Choroid plexus epithelial cell (primary cell): Measurements from ENCODE around the gene GPAM.

Experiments used
- DNase-seq: peaks from one replicate; pipeline ENCODE4 v3.0.0-alpha.2; 2010; ENCODE audit warnings: low read depth
- H3K4me3 ChIP-seq: 2 replicates; pipeline ENCODE4 v1.5.1; 2011; ENCODE audit warnings: low read depth, mild to moderate bottlenecking, control low read depth, low read length, moderate library complexity
- TF ChIP-seq, protein P1 (sequence below): conservative IDR thresholded peaks from 2 replicates; pipeline ENCODE4 v1.5.1; 2011; ENCODE audit warnings: low read depth, mild to moderate bottlenecking, control low read depth, inconsistent platforms, low read length, moderate library complexity

The GPAM gene

DNA sequence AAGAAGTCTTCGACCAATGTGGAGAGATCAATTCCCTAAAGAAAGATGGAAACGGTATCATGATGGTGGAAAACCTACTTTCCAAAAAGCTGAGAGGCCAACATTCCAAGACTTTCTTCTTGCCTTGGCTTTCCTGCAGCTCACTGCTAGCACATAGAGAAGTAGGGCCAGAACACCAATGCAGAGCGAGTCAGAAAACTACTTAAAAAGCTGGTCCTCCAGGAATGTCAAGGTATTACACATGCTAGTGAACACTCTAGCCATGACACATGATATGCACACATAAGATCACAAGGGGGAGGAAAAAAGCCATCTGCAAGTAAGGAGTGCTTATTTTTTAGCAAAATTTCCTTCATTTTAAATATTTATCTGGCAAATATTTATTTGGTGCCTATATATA is 22.7 kb downstream of the GPAM start:
- H3K4me3 ChIP-seq: no peak overlapping the region
- peak; percentile 15 for DNase-seq
- TF ChIP-seq, protein P1, sequence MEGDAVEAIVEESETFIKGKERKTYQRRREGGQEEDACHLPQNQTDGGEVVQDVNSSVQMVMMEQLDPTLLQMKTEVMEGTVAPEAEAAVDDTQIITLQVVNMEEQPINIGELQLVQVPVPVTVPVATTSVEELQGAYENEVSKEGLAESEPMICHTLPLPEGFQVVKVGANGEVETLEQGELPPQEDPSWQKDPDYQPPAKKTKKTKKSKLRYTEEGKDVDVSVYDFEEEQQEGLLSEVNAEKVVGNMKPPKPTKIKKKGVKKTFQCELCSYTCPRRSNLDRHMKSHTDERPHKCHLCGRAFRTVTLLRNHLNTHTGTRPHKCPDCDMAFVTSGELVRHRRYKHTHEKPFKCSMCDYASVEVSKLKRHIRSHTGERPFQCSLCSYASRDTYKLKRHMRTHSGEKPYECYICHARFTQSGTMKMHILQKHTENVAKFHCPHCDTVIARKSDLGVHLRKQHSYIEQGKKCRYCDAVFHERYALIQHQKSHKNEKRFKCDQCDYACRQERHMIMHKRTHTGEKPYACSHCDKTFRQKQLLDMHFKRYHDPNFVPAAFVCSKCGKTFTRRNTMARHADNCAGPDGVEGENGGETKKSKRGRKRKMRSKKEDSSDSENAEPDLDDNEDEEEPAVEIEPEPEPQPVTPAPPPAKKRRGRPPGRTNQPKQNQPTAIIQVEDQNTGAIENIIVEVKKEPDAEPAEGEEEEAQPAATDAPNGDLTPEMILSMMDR: no peak

DNA sequence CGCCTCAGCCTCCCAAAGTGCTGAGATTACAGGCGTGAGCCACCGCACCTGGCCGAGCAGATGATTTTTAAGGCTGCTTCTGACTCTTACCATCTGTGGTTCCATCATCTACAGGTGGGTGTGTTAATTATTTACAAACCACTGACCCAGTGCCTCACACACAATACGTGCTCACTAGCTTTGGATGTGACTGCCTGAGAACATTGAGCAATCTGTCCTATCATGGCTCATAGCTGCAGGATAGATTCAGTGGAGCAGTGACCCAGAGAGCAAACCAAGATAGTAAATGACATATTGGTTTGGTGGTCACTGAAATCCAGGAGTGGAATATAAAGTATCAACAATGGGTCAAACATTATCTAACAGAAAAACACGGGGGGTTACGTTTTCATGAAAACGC is 24.1 kb downstream of the GPAM start:
- TF ChIP-seq, protein P1: no peak
- DNase-seq: no peak
- H3K4me3 ChIP-seq: no peak overlapping the region

DNA sequence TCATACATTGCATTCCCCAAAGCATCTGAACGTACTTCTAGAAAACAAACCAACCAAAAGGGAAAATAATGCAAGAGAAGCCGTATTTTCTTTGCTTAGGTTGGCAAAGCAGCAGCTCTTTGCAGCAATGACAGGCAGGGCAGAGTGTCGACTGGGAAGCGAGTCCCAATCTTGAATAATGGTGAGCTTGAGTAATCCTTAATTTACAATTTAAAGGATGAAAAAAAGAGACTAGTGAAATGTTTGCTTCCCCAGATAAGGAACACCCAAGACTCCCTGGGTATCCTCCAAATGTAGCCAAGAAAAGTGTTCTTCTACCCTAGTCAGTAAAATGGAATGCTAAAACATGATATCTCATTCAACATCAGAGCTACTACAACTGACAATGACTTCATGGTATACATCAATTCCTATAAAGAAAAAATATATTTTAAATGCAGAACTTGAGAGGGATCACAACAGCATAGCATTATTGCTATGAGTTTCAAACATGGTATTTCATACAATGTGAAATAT is 32.0 kb downstream of the GPAM start:
- TF ChIP-seq, protein P1: no peak
- no peak for DNase-seq
- H3K4me3 ChIP-seq: no peak overlapping the region

DNA sequence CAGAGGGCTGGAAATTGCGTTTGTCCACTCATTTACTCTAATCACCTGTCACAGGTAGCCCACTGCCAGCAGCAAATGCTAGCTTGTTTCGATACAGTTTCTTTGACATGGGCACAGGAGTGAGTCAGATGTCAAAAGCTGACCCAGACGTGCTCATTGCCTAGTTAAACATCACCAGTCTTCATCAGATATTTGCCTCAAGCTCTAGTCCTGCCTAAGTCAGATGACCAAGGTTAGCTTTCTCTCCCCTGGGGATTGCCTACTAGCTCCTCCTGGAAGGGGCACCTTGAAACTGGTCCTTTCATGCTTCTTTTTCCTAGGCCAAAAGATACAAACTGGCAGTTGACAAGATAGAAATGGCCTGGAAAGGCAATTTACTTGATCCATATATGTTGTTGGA is 35.2 kb downstream of the GPAM start:
- TF ChIP-seq, protein P1: no peak
- H3K4me3 ChIP-seq: no peak overlapping the region
- DNase-seq: no peak

DNA sequence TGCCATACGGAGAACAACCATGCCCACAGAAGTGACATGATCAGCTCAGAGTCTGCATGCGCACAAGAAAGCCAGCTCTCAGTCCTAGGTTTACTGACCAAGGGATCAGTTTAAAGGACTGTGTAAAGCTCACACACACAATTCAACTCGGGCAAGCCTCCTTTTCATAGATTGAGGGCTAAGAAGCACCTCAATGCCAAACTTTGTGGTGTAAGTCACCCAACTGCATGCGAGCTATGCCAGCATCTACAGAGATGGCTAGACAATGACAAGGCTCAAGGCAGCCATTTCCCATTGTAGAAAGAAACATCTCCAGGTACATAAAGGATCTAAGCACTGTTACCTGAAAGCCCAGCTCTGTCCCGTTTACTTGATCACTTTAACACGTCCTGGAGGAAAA is 36.8 kb downstream of the GPAM start:
- TF ChIP-seq, protein P1: no peak
- H3K4me3 ChIP-seq: no peak overlapping the region
- DNase-seq: no peak

DNA sequence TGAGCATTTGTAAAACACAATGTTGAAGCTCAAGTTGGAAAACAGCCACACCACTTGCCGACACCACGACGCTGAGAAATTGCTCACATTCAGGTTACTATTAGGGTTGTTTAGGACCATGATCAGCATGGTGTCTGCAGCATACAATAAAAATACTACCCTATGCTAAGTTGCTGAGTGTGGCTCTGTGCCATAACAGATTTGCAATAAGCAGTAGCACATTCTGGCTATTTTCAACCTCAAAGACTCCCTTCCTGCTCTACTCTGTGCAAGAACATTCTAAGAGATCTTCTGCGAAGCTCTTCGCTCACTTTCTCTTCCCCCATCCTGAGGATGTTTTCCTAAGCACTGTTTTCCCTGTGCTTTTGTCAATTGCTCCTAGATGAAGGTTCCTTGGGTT is 38.3 kb downstream of the GPAM start:
- TF ChIP-seq, protein P1: no peak

DNA sequence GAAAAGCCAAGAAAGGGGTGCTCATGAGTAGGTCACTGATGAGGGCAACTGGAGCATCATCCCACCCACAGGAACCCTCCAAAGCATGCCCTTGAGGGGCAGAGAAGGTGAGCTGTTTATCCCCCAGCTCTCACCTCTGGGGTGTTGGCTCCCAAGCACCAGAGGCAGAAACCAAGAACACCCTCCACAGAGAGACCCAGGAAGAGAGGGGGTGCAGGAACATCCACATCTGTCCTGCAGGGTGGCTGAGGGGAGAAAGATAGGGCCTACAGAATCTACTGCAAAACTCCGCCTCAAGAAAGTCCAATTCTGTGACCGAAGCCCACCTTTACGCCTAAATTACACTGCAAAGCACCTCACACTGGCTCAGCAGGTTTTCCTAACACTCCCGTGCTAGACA is 40.1 kb downstream of the GPAM start:
- H3K4me3 ChIP-seq: no peak overlapping the region
- no peak for DNase-seq
- TF ChIP-seq, protein P1: no peak

More for the DNA sequence above, 38.3 kb downstream of the GPAM start:
- H3K4me3 ChIP-seq: no peak overlapping the region
- DNase-seq: no peak
